ENCODE data around the gene ADGRD2. TPM values are rescaled to one million over a fixed set of nuclear protein-coding genes. Genes with fewer than 3 reads are reported as not detected.

Gene ADGRD2
- total and polyA plus RNA-seq, 4 donors: not detected

DNA sequence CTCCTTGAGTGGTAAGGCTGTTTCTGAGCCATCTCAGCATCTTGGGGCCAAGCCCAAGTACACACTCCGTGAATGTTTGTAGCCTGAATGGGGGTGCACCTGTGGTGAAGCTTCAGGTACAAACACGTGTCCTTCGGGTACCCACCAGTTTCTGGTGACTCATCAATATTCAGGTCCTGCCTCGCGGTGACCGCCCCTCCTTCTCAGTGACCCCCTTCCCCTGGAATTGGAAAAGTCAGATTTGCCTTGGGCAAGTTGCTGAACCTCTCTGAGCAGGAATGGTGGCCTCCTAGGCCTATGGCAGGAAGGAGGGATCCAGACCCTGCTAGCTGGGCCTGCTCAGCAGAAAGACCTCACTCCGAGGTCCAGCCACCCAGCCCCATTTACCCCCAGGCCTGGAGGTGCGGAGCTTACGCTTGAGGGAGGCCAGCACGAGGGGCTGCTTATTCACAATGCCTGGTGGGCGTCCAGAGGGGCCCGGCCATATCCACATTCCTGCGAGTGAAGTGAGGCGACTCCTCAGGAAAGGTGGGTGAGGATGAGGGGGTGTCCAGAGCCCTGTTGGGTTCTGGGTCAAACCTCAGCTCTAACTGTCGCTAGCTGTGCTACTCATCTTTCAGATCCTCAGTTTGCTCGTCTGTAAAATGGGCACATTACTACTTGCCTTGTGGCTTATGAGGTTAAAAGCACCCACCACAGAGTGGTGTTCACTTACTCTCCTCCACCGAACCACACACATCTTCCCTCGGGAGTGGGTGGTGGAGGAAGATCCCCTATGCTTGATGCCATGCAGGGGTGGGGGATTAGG is 7.0 kb downstream of the ADGRD2 start (continued):
- TF ChIP-seq, protein P1, sequence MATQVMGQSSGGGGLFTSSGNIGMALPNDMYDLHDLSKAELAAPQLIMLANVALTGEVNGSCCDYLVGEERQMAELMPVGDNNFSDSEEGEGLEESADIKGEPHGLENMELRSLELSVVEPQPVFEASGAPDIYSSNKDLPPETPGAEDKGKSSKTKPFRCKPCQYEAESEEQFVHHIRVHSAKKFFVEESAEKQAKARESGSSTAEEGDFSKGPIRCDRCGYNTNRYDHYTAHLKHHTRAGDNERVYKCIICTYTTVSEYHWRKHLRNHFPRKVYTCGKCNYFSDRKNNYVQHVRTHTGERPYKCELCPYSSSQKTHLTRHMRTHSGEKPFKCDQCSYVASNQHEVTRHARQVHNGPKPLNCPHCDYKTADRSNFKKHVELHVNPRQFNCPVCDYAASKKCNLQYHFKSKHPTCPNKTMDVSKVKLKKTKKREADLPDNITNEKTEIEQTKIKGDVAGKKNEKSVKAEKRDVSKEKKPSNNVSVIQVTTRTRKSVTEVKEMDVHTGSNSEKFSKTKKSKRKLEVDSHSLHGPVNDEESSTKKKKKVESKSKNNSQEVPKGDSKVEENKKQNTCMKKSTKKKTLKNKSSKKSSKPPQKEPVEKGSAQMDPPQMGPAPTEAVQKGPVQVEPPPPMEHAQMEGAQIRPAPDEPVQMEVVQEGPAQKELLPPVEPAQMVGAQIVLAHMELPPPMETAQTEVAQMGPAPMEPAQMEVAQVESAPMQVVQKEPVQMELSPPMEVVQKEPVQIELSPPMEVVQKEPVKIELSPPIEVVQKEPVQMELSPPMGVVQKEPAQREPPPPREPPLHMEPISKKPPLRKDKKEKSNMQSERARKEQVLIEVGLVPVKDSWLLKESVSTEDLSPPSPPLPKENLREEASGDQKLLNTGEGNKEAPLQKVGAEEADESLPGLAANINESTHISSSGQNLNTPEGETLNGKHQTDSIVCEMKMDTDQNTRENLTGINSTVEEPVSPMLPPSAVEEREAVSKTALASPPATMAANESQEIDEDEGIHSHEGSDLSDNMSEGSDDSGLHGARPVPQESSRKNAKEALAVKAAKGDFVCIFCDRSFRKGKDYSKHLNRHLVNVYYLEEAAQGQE (IDR thresholded peaks at IDR 0.05): no peak
- TF ChIP-seq, protein P2, sequence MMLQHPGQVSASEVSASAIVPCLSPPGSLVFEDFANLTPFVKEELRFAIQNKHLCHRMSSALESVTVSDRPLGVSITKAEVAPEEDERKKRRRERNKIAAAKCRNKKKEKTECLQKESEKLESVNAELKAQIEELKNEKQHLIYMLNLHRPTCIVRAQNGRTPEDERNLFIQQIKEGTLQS (IDR thresholded peaks at IDR 0.05): no peak

DNA sequence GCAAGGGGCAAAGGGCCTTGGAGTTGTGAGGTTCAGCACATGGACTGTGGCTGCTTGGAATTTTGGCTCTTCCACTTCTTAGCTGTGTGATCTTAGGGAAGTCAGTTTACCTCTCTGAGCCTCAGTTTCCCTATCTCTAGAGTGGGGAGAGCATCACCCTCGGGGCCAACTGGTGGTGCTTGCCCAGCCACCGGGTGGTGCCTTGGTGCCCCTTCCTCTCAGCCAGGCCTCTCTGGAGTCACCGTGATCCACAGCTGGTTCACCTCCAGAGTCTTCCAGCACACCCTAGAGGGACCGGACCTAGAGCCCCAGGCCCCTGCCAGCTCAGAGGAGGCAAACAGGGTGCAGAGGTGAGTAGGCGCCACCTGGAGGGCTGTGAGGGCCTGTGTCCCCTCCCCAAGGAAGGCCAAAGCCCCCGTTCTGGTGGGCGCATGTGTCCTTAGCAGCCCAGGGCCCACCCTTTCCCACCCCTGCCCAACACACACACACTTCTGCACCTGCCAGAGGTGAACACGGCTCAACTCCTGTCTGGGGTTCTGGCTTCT is 7.7 kb downstream of the ADGRD2 start:
- TF ChIP-seq, protein P3, sequence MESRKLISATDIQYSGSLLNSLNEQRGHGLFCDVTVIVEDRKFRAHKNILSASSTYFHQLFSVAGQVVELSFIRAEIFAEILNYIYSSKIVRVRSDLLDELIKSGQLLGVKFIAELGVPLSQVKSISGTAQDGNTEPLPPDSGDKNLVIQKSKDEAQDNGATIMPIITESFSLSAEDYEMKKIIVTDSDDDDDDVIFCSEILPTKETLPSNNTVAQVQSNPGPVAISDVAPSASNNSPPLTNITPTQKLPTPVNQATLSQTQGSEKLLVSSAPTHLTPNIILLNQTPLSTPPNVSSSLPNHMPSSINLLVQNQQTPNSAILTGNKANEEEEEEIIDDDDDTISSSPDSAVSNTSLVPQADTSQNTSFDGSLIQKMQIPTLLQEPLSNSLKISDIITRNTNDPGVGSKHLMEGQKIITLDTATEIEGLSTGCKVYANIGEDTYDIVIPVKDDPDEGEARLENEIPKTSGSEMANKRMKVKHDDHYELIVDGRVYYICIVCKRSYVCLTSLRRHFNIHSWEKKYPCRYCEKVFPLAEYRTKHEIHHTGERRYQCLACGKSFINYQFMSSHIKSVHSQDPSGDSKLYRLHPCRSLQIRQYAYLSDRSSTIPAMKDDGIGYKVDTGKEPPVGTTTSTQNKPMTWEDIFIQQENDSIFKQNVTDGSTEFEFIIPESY (IDR thresholded peaks at IDR 0.05): no peak
- TF ChIP-seq, protein P4, sequence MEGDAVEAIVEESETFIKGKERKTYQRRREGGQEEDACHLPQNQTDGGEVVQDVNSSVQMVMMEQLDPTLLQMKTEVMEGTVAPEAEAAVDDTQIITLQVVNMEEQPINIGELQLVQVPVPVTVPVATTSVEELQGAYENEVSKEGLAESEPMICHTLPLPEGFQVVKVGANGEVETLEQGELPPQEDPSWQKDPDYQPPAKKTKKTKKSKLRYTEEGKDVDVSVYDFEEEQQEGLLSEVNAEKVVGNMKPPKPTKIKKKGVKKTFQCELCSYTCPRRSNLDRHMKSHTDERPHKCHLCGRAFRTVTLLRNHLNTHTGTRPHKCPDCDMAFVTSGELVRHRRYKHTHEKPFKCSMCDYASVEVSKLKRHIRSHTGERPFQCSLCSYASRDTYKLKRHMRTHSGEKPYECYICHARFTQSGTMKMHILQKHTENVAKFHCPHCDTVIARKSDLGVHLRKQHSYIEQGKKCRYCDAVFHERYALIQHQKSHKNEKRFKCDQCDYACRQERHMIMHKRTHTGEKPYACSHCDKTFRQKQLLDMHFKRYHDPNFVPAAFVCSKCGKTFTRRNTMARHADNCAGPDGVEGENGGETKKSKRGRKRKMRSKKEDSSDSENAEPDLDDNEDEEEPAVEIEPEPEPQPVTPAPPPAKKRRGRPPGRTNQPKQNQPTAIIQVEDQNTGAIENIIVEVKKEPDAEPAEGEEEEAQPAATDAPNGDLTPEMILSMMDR (IDR thresholded peaks at IDR 0.05; ENCODE audit: low read depth, low read length, missing input control): no peak
- TF ChIP-seq RAD21 (IDR thresholded peaks at IDR 0.05): no peak
- TF ChIP-seq FOXA1 (IDR thresholded peaks at IDR 0.05): no peak
- no peak for TF ChIP-seq HNF4G (IDR thresholded peaks at IDR 0.05)
- TF ChIP-seq HNF4A (conservative IDR thresholded peaks at IDR 0.05): no peak
- TF ChIP-seq, protein P1 (IDR thresholded peaks at IDR 0.05): no peak
- TF ChIP-seq, protein P5, sequence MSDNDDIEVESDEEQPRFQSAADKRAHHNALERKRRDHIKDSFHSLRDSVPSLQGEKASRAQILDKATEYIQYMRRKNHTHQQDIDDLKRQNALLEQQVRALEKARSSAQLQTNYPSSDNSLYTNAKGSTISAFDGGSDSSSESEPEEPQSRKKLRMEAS (IDR thresholded peaks at IDR 0.05): no peak
- no peak for TF ChIP-seq FOXA2 (IDR thresholded peaks at IDR 0.05)
- TF ChIP-seq TAF1 (conservative IDR thresholded peaks at IDR 0.05): no peak
- TF ChIP-seq, protein P2 (IDR thresholded peaks at IDR 0.05): no peak
- no peak for TF ChIP-seq JUND (IDR thresholded peaks at IDR 0.05)
- TF ChIP-seq NR2F2 (IDR thresholded peaks at IDR 0.05): no peak
- WGBS: 82% methylated on average over 8 of the region's 8 CpGs
- Histone ChIP-seq H3K27ac (ENCODE audit: low read depth in 1 of 2, low read length in 2 of 2) (no peak overlapping the region), H3K27me3 (ENCODE audit: control insufficient read depth in 4 of 4, insufficient read depth in 4 of 4, low read length in 3 of 4) (peaks cover 0 to 5% (median 0%) of the 10 kb centered on the region in 4 donors), H3K36me3 (ENCODE audit: control insufficient read depth in 4 of 4, insufficient read depth in 3 of 4, low read depth in 1 of 4, low read length in 3 of 4) (no peaks in the 10 kb centered on the region), H3K9me3 (ENCODE audit: control insufficient read depth in 4 of 4, low read length in 3 of 4) (peaks cover 0 to 3% (median 0%) of the 10 kb centered on the region in 4 donors), H3K4me1 (ENCODE audit: control insufficient read depth in 4 of 4, insufficient read depth in 4 of 4, low read length in 3 of 4) (peaks cover 0 to 3% (median 1%) of the 10 kb centered on the region in 4 donors), H3K9ac (ENCODE audit: low read depth in 1 of 2, low read length in 2 of 2) (no peak overlapping the region), H3K4me3 (ENCODE audit: low read depth in 1 of 3, low read length in 3 of 3) (no peak overlapping the region)
- DNase-seq (ENCODE audit: low spot score): no peak
